ENCODE results near the gene PYDC1.
A peak's percentile ranks its signal among the peaks of the same experiment; 100 is the strongest.

PYDC1 gene

DNA sequence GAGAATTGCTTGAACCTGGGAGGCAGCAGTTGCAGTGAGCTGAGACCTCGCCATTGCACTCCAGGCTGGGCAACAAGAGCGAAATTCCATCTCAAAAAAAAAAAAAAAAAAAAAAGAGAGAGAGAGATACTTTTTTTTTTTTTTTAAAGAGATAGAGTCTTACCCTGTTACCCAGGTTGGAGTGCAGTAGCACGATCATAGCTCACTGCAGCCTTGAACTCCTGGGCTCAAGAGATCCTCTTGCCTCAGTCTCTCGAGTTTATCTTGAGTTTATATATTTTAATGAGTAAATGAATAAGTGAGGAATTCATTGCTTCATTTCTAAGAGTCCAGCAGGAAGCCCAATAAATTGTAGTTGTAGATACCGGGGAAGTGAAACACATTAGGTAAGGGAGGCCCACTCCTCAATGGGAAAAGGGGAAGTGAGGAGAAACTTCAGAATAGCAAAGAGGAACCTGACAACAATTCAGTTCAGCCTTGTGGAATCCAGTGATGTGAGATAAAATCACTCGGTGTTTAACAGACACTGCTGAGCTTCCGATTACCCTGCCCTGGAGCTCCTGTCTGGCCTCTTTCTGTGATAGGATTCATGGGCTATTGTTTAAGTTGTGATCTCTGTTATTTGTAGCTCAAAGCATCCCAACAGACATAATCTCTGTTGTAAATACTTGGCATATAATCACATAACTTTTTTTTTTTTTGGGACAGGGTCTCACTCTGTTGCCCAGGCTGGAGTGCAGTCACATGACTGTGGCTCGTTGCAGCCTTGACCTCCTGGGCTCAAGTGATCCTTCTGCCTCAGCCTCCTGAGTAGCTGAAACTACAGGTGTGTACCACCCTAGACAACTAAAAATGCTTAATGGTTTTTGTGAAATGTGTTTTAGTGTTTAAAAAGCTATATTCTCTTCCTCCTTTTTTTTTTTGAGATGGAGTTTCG lies 27.1 kb upstream of the PYDC1 start:
- Histone ChIP-seq H2AFZ (ENCODE audit: low read depth, low read length) (no peak overlapping the region), H3K9me3 (ENCODE audit: low read length) (no peaks in the 10 kb centered on the region), H3K27me3 (ENCODE audit: insufficient read depth, low read length) (no peaks in the 10 kb centered on the region), H3K36me3 (ENCODE audit: insufficient read depth, low read length) (no peaks in the 10 kb centered on the region), H3K4me1 (ENCODE audit: insufficient read depth, low read length) (peaks cover 5% of the 10 kb centered on the region), H3K4me3 (ENCODE audit: low read length) (no peak overlapping the region)

DNA sequence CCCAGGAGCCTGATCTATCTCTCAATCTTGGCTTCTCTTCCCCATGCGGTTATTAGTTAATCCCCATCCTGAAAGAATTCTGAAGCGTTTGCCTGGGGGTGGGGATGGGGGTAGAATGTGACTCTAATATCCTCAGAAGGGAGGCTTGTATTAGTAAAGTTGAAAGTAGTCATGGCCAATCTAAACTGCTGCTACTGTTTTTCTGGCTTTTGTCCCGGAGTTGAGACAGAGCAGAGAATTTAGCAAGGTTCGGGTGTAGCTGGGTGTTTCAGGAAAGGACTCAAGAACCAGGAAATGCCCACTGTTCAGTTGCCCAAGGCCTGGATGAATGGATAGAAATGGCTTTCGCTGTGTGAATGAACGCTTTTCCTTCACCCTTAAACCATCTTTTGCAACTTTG lies 25.3 kb upstream of the PYDC1 start:
- H3K27me3 ChIP-seq (ENCODE audit: insufficient read depth, low read length): no peaks in the 10 kb centered on the region
- H3K9me3 ChIP-seq (ENCODE audit: low read length): no peaks in the 10 kb centered on the region
- no peak overlapping the region for H3K4me3 ChIP-seq (ENCODE audit: low read length)
- H3K4me1 ChIP-seq (ENCODE audit: insufficient read depth, low read length): peaks cover 5% of the 10 kb centered on the region
- no peak overlapping the region for H2AFZ ChIP-seq (ENCODE audit: low read depth, low read length)
- no peaks in the 10 kb centered on the region for H3K36me3 ChIP-seq (ENCODE audit: insufficient read depth, low read length)

DNA sequence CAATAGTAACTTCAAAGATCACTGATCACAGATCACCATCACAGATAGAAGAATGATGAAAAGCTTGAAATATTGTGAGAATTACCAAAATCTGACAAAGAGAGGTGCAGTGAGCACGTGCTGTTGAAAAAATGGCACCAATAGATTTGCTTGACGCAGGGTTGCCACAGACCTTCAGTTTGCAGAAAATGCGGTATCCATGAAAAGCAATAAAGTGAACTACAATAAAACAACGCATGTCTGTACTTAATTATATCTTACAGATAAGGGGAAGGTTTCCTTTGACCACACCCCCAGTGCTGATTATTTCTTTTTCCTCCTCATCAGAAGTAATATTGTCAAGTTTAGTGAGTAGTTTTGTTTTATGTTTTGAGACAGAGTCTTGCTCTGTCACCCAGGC lies 21.1 kb upstream of the PYDC1 start:
- Histone ChIP-seq H3K27me3 (ENCODE audit: insufficient read depth, low read length) (no peaks in the 10 kb centered on the region), H2AFZ (ENCODE audit: low read depth, low read length) (no peak overlapping the region), H3K4me1 (ENCODE audit: insufficient read depth, low read length) (no peaks in the 10 kb centered on the region), H3K36me3 (ENCODE audit: insufficient read depth, low read length) (no peaks in the 10 kb centered on the region), H3K4me3 (ENCODE audit: low read length) (no peak overlapping the region), H3K9me3 (ENCODE audit: low read length) (peaks cover 1% of the 10 kb centered on the region)

DNA sequence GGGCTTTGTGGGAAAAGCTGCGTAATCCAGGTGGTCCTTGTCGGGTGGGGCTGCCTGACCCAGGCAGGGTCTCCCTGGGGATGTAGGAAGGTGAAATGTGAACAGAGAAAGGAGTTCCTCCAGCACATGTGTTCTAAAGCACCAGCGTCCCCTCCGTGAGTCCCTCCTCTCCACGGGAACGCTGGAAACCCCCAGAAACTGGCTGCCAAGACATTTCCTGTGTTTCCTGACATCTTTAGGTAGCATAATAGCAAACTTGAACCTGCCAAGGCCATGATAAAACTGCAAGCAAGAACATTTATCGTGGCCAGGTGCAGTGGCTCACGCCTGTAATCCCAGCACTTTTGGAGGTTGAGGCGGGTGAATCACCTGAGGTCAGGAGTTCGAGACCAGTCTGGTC lies 12.6 kb upstream of the PYDC1 start:
- H3K4me3 ChIP-seq (ENCODE audit: low read length): no peak overlapping the region
- H2AFZ ChIP-seq (ENCODE audit: low read depth, low read length): no peak overlapping the region
- H3K27me3 ChIP-seq (ENCODE audit: insufficient read depth, low read length): peaks cover 3% of the 10 kb centered on the region
- no peaks in the 10 kb centered on the region for H3K4me1 ChIP-seq (ENCODE audit: insufficient read depth, low read length)
- no peaks in the 10 kb centered on the region for H3K36me3 ChIP-seq (ENCODE audit: insufficient read depth, low read length)
- peaks cover 1% of the 10 kb centered on the region for H3K9me3 ChIP-seq (ENCODE audit: low read length)

DNA sequence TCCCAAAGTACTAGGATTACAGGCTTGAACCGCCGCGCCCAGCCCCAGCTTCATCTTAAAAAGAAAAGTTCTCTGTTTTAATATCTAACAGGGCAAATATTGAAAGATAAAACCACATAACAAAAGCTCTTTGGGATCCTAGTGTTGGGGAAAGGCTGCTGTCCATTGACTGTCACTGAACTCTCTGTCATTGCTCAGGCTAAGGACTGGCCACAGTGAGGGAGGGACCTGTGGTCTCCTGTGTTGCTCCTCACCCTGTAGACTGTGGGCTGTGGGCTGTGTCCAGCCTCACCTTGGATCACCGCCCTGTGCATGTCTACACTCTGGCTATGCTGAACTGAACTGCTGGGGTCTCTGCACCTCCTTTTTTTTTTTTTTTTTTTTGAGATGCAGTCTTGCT lies 11.3 kb upstream of the PYDC1 start:
- H2AFZ ChIP-seq (ENCODE audit: low read depth, low read length): no peak overlapping the region
- no peak overlapping the region for H3K4me3 ChIP-seq (ENCODE audit: low read length)
- peaks cover 3% of the 10 kb centered on the region for H3K27me3 ChIP-seq (ENCODE audit: insufficient read depth, low read length)
- H3K36me3 ChIP-seq (ENCODE audit: insufficient read depth, low read length): no peaks in the 10 kb centered on the region
- H3K4me1 ChIP-seq (ENCODE audit: insufficient read depth, low read length): no peaks in the 10 kb centered on the region
- H3K9me3 ChIP-seq (ENCODE audit: low read length): no peaks in the 10 kb centered on the region

DNA sequence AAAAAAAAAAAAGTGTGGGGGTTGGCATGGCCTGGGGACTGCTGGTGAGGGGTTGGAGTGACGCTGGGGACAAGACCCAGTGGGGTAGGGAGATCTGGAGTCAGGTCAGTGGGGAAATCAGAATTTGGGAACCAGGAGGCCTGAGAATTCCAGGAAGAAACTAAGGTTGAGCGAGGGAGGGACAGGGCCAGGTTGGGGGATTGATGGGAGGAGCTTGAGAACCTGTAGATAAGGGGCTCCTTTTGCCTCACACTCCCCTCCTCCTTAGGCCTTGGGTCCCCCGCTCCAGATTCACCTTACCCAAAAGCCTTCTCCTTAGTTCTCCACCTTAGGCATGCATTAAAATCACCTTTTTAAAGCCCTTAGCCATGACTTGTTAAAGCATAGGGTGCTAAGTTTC lies 8.3 kb upstream of the PYDC1 start:
- Histone ChIP-seq H3K9me3 (ENCODE audit: low read length) (no peaks in the 10 kb centered on the region), H3K27me3 (ENCODE audit: insufficient read depth, low read length) (peaks cover 18% of the 10 kb centered on the region), H3K4me1 (ENCODE audit: insufficient read depth, low read length) (no peaks in the 10 kb centered on the region), H2AFZ (ENCODE audit: low read depth, low read length) (no peak overlapping the region), H3K4me3 (ENCODE audit: low read length) (no peak overlapping the region), H3K36me3 (ENCODE audit: insufficient read depth, low read length) (no peaks in the 10 kb centered on the region)

DNA sequence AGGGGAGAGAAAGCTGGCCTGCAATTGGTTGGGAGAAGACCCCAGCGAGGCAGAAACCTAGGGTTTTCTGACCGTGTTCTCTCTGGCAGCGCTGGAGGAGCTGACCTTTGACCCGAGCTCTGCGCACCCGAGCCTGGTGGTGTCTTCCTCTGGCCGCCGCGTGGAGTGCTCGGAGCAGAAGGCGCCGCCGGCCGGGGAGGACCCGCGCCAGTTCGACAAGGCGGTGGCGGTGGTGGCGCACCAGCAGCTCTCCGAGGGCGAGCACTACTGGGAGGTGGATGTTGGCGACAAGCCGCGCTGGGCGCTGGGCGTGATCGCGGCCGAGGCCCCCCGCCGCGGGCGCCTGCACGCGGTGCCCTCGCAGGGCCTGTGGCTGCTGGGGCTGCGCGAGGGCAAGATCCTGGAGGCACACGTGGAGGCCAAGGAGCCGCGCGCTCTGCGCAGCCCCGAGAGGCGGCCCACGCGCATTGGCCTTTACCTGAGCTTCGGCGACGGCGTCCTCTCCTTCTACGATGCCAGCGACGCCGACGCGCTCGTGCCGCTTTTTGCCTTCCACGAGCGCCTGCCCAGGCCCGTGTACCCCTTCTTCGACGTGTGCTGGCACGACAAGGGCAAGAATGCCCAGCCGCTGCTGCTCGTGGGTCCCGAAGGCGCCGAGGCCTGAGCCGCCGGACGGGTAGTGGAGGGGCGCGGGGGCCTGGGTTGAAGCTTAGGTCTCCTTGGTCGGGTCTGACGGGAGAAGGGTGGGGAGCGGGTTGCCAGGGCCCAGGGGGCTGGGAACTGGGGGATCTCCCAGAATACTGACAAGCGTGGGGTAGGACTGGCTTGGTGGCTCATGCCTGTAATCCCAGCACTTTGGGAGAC lies 7.4 kb upstream of the PYDC1 start:
- Histone ChIP-seq H3K36me3 (ENCODE audit: insufficient read depth, low read length) (no peaks in the 10 kb centered on the region), H3K27me3 (ENCODE audit: insufficient read depth, low read length) (peaks cover 16% of the 10 kb centered on the region), H3K9me3 (ENCODE audit: low read length) (no peaks in the 10 kb centered on the region), H2AFZ (ENCODE audit: low read depth, low read length) (no peak overlapping the region), H3K4me1 (ENCODE audit: insufficient read depth, low read length) (no peaks in the 10 kb centered on the region), H3K4me3 (ENCODE audit: low read length) (no peak overlapping the region)

DNA sequence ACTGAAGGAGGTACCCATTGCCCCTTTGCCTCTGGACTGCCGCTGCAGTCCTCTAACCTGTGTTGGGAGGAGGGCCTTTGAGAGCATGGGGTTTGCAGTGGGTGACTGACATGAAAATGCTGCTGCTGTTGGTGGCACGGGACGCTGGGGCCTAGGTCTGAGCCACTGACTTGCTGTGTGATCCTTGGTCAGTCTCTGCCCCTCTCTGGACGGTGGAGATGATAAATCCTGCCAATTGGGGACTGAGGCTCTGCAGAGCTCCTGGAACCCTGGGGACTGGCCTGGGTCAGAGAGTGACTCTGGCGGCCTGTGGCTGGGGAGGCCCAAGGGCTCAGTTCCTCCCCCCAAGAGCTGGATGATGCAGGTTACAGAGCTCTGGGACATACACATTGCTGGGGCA lies 6.1 kb upstream of the PYDC1 start:
- H3K4me1 ChIP-seq (ENCODE audit: insufficient read depth, low read length): no peaks in the 10 kb centered on the region
- H3K4me3 ChIP-seq (ENCODE audit: low read length): no peak overlapping the region
- peaks cover 19% of the 10 kb centered on the region for H3K27me3 ChIP-seq (ENCODE audit: insufficient read depth, low read length)
- no peaks in the 10 kb centered on the region for H3K36me3 ChIP-seq (ENCODE audit: insufficient read depth, low read length)
- no peak overlapping the region for H2AFZ ChIP-seq (ENCODE audit: low read depth, low read length)
- H3K9me3 ChIP-seq (ENCODE audit: low read length): no peaks in the 10 kb centered on the region

DNA sequence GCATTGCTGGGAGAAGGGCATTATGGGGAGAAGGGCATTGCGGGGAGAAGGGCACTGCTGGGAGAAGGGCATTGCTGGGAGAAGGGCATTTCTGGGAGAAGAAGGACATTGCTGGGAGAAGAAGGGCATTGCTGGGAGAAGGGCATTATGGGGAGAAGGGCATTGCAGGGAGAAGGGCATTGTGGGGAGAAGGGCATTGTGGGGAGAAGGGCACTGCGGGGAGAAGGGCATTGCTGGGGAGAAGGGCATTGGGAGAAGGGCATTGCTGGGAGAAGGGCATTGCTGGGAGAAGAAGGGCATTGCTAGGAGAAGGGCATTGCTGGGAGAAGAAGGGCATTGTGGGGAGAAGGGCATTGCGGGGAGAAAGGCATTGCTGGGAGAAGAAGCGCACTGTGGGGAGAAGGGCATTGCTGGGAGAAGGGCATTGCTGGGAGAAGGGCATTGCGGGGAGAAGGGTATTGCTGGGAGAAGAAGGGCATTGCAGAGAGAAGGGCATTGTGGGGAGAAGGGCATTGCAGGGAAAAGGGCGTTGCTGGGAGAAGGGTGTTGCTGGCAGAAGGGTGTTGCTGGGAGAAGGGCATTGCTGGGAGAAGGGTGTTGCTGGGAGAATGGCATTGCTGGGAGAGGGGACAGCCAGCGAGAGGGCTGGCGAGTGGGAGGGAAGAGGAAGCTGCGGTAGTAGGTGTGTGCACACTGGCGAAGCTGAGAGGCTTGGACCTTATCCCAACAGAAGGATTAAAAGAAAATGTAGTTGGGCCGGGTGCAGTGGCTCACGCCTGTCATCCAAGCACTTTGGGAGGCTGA lies 4.6 kb upstream of the PYDC1 start:
- peaks cover 32% of the 10 kb centered on the region for H3K27me3 ChIP-seq (ENCODE audit: insufficient read depth, low read length)
- no peak overlapping the region for H3K4me3 ChIP-seq (ENCODE audit: low read length)
- H3K9me3 ChIP-seq (ENCODE audit: low read length): no peaks in the 10 kb centered on the region
- H3K4me1 ChIP-seq (ENCODE audit: insufficient read depth, low read length): peaks cover 1% of the 10 kb centered on the region
- H2AFZ ChIP-seq (ENCODE audit: low read depth, low read length): no peak overlapping the region
- H3K36me3 ChIP-seq (ENCODE audit: insufficient read depth, low read length): no peaks in the 10 kb centered on the region

DNA sequence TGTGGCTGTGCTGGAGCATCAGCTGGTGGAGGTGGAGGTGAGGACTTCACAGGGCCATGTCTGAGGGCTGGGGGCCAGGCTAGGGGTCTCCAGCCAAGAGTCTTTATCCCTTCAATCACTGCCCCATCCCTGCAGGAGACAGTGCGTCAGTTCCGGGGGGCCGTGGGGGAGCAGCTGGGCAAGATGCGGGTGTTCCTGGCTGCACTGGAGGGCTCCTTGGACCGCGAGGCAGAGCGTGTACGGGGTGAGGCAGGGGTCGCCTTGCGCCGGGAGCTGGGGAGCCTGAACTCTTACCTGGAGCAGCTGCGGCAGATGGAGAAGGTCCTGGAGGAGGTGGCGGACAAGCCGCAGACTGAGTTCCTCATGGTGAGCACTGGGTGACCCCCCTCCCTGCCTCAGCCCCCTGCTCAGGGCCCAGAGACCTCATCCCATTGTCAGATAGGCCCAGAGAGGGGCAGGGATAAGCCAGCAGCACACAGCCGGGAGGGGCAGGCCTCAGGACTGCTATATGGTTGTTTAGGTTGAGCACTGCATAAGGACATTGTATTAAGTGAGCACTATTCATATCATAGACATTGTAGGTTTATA lies 2.3 kb upstream of the PYDC1 start:
- Histone ChIP-seq H3K4me3 (ENCODE audit: low read length) (no peak overlapping the region), H2AFZ (ENCODE audit: low read depth, low read length) (no peak overlapping the region), H3K36me3 (ENCODE audit: insufficient read depth, low read length) (no peaks in the 10 kb centered on the region), H3K9me3 (ENCODE audit: low read length) (no peaks in the 10 kb centered on the region), H3K27me3 (ENCODE audit: insufficient read depth, low read length) (peaks cover 55% of the 10 kb centered on the region), H3K4me1 (ENCODE audit: insufficient read depth, low read length) (peaks cover 14% of the 10 kb centered on the region)

DNA sequence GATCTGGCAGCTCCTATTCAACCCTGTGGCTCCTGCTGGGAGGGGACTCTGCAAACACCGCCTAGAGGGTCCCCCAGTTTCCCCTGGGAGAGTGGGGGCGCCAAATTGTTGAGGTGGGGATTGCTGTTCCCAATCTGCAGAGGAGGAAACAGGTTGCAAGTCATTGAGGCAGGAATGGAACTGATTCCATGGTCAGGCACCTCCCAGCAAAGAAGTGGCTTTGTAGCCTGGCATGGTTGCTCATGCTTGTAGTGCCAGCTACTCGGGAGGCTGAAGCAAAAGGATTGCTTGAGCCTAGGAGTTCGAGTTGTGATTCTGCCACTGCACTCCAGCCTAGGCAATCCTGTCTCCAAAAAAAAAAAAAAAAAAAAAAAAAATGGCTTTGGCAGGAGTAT lies 198 bp upstream of the PYDC1 start:
- Histone ChIP-seq H3K27me3 (ENCODE audit: insufficient read depth, low read length) (peaks cover 65% of the 10 kb centered on the region), H3K4me3 (ENCODE audit: low read length) (no peak overlapping the region), H3K4me1 (ENCODE audit: insufficient read depth, low read length) (peaks cover 14% of the 10 kb centered on the region), H3K9me3 (ENCODE audit: low read length) (no peaks in the 10 kb centered on the region), H3K36me3 (ENCODE audit: insufficient read depth, low read length) (no peaks in the 10 kb centered on the region), H2AFZ (ENCODE audit: low read depth, low read length) (no peak overlapping the region)

DNA sequence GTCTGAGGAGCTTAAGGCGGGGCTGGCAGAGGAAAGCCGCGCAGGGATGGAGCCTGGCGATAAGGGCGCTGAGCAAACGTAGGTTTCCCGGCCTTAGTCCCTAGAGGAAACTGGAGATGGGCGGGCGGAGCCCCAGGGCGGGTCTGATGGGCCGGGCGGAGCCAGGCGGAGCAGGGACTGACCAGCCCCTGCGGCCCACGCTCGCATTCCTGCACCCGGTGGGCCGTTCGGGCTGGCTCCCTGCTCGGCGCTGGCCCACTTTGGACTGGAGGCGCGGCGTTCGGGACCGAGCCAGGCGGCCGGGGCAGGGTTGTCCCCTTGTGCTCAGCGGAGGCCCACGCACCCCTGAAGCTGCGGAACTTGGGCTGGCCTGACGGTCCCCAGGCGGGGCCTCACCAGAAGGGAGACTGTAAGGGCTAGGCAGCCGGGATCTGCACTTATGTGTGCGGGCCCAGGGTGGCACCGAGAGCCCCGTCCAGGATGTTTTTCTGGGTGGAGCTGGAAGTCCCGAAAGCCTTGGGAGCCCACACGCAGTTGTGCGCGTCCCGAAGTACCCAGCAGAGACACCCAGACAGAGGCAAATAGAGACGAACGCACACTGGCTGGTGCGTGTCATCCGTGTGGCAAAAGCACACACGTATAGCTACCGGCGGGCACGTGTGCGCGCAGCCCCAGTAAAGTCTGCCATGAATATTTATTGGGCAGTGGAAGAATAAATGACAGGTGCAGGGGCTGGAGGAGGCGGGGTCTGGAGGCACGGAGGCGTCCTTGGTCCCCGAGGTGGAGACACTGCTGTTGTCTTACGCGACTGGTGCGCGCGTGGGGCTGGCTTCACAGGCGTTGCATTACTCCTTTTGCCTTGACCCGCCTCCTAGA lies 1.4 kb downstream of the PYDC1 start:
- H3K36me3 ChIP-seq (ENCODE audit: insufficient read depth, low read length): no peaks in the 10 kb centered on the region
- peak overlapping the region; percentile 52 for H2AFZ ChIP-seq (ENCODE audit: low read depth, low read length)
- peaks cover 14% of the 10 kb centered on the region for H3K4me1 ChIP-seq (ENCODE audit: insufficient read depth, low read length)
- H3K27me3 ChIP-seq (ENCODE audit: insufficient read depth, low read length): peaks cover 57% of the 10 kb centered on the region
- H3K9me3 ChIP-seq (ENCODE audit: low read length): no peaks in the 10 kb centered on the region
- peak overlapping the region; percentile 12 for H3K4me3 ChIP-seq (ENCODE audit: low read length)

Data from neuron (in vitro differentiated cells).